Left ventricle myocardium inferior (tissue), 1 donor: ENCODE results near the gene ASTL. TPM values are rescaled to one million over a fixed set of nuclear protein-coding genes. Genes with fewer than 3 reads are reported as not detected.

Experiments used
- DNase-seq: peaks from one replicate; pipeline ENCODE4 v3.0.0-alpha.2; 2020
- H3K27ac ChIP-seq: fragments of 200-600 bp; replicated peaks from 2 replicates; pipeline ENCODE4 v1.8.0; 2021
- H3K27me3 ChIP-seq: fragments of 200-600 bp; 2 replicates; pipeline ENCODE4 v1.8.0; 2021; ENCODE audit warnings: low read depth
- H3K36me3 ChIP-seq: fragments of 200-600 bp; 2 replicates; pipeline ENCODE4 v1.8.0; 2021
- H3K4me1 ChIP-seq: fragments of 200-600 bp; 2 replicates; pipeline ENCODE4 v1.8.0; 2021
- H3K4me3 ChIP-seq: fragments of 200-600 bp; 2 replicates; pipeline ENCODE4 v1.8.0; 2021; ENCODE audit warnings: mild to moderate bottlenecking, moderate library complexity
- H3K9me3 ChIP-seq: fragments of 200-600 bp; replicated peaks from 2 replicates; pipeline ENCODE4 v1.8.0; 2021
- CTCF ChIP-seq: fragments of 200-600 bp; IDR thresholded peaks from 2 replicates; pipeline ENCODE4 v1.8.0; 2021; ENCODE audit warnings: antibody characterized with exemption, mild to moderate bottlenecking, borderline replicate concordance
- intact Hi-C: fragments of 100-400 bp; cut with micrococcal nuclease; formaldehyde crosslinking; loops from one replicate; pipeline ENCODE4 v1.11.0; 2022
- total RNA-seq: library from RNA; stranded (reverse); fragmentation: NEBNext Ultra II Directional; extraction: Animal tissue kit (Norgen Biotek cat#: 25700); gene quantifications from one replicate; pipeline ENCODE4 v1.2.1, GENCODE V29; 2021
- donor health status: DM: no; HTN: yes; CAD: no; lungs with severe emphysema.

The ASTL gene
- total RNA-seq, 1 donor from 2014 or later, result not detected

GRCh38 chr2:96104487-96104861, 33.8 kb downstream of the ASTL start:
- intact Hi-C loops, result no loop called here
- Histone ChIP-seq H3K9me3 (peaks cover 15% of the 10 kb centered on the region), H3K27ac (peak overlapping the region; percentile 81), H3K4me1 (peaks cover 74% of the 10 kb centered on the region), H3K4me3 (no peak overlapping the region), H3K27me3 (no peaks in the 10 kb centered on the region), H3K36me3 (no peaks in the 10 kb centered on the region)
- no peak for TF ChIP-seq CTCF
- no peak for DNase-seq

GRCh38 chr2:96103761-96104486, 34.4 kb downstream of the ASTL start:
- intact Hi-C loops, result no loop called here
- H3K4me3 ChIP-seq, result no peak overlapping the region
- TF ChIP-seq CTCF, result no peak
- peaks cover 15% of the 10 kb centered on the region for H3K9me3 ChIP-seq
- H3K27me3 ChIP-seq, result no peaks in the 10 kb centered on the region
- peak overlapping the region; percentile 81 for H3K27ac ChIP-seq
- peak; percentile 48 for DNase-seq
- H3K4me1 ChIP-seq, result peaks cover 74% of the 10 kb centered on the region
- H3K36me3 ChIP-seq, result no peaks in the 10 kb centered on the region

- peaks cover 15% of the 10 kb centered on the region for H3K9me3 ChIP-seq
- H3K4me1 ChIP-seq, result peaks cover 74% of the 10 kb centered on the region
- intact Hi-C loops, result no loop called here
- peak overlapping the region; percentile 78 for H3K27ac ChIP-seq
- H3K36me3 ChIP-seq, result no peaks in the 10 kb centered on the region
- no peak for TF ChIP-seq CTCF
- no peak overlapping the region for H3K4me3 ChIP-seq
- H3K27me3 ChIP-seq, result no peaks in the 10 kb centered on the region
- DNase-seq, result no peak
Observed at GRCh38 chr2:96103187-96103601, 35.1 kb downstream of the ASTL start.

GRCh38 chr2:96102596-96103186, 35.6 kb downstream of the ASTL start:
- TF ChIP-seq CTCF, result no peak
- no peak for DNase-seq
- Histone ChIP-seq H3K27me3 (no peaks in the 10 kb centered on the region), H3K4me3 (no peak overlapping the region), H3K36me3 (no peaks in the 10 kb centered on the region), H3K4me1 (peaks cover 74% of the 10 kb centered on the region), H3K27ac (peak overlapping the region; percentile 78), H3K9me3 (peaks cover 15% of the 10 kb centered on the region)
- intact Hi-C loops, result no loop called here

GRCh38 chr2:96100893-96101304, 37.4 kb downstream of the ASTL start:
- no peak for DNase-seq
- Histone ChIP-seq H3K27ac (peak overlapping the region; percentile 94), H3K4me1 (peaks cover 67% of the 10 kb centered on the region), H3K4me3 (no peak overlapping the region), H3K36me3 (no peaks in the 10 kb centered on the region), H3K27me3 (no peaks in the 10 kb centered on the region), H3K9me3 (peaks cover 13% of the 10 kb centered on the region)
- no peak for TF ChIP-seq CTCF
- intact Hi-C loops, result no loop called here
